HCT116 (cell line): ENCODE results near the gene PPM1H. TPM values are rescaled to one million over a fixed set of nuclear protein-coding genes. Genes with fewer than 3 reads are reported as not detected.

Experiments
- ATAC-seq: fragments of 200-7000 bp; cut with Tn5 transposase; 2 replicates; pipeline ENCODE4 v1.9.1; 2020; ENCODE audit warnings: mild to moderate bottlenecking, moderate library complexity
- BruUV-seq: library from RNA; stranded (reverse); fragments of 400-500 nt; replicated peaks from 2 replicates; lab custom pipeline; 2021; lab: Mats Ljungman, UMichigan
- CTCF ChIA-PET: fragments of 300-600 bp; sonication (Branson Sonifier 250); formaldehyde crosslinking; loops from one replicate; lab custom pipeline; 2021; ENCODE audit warnings: antibody characterized with exemption; lab: Charles Lee
- POLR2A ChIA-PET: fragments of 300-600, 350-600 bp; sonication (Branson Sonifier 250); formaldehyde crosslinking; loops from one replicate; lab custom pipeline; 2021; ENCODE audit warnings: antibody characterized with exemption; lab: Charles Lee
- RAD21 ChIA-PET, 2 experiments: fragments of 300-600 bp; sonication (Branson Sonifier 250); formaldehyde crosslinking; loops; one replicate each; lab custom pipeline; 2023; ENCODE audit warnings: low total read pairs in 2 of 2; ENCODE audit not compliant: uncharacterized antibody in 2 of 2, unreplicated experiment in 2 of 2, low non-redundant PET in 1 of 2; lab: Charles Lee
- DNase-seq: peaks from one replicate; pipeline ENCODE4 v3.0.0-alpha.2; 2010; ENCODE audit warnings: low read depth, low spot score
- H2AFZ ChIP-seq: fragments of 200-600 bp; shearing (Covaris generic), sonication (generic); 2 replicates; pipeline ENCODE4 v1.6.1; 2017; ENCODE audit warnings: low read depth, mixed run types, mixed read lengths, antibody characterized with exemption, low read length; ENCODE audit not compliant: poor library complexity, severe bottlenecking
- H3K27ac ChIP-seq: 2 replicates; pipeline ENCODE4 v1.5.1; 2012; ENCODE audit warnings: low read depth, low read length
- H3K27me3 ChIP-seq: fragments of 200-600 bp; sonication (generic); 2 replicates; pipeline ENCODE4 v1.6.1; 2016; ENCODE audit warnings: mixed run types, low read length, mixed read lengths; ENCODE audit not compliant: insufficient read depth
- H3K36me3 ChIP-seq, 2 experiments: fragments of 200-500 bp in 1 of 2; fragments of 200-600 bp in 1 of 2; sonication (Bioruptor generic) in 1 of 2; sonication (generic) in 1 of 2; 2 replicates each; pipeline versions ENCODE4 v1.5.1 to v1.6.1; 2014 to 2016; ENCODE audit warnings: low read length in 2 of 2, inconsistent platforms in 1 of 2, mixed read lengths in 1 of 2, mixed run types in 1 of 2; ENCODE audit not compliant: insufficient read depth in 2 of 2, control insufficient read depth in 1 of 2
- H3K4me1 ChIP-seq, 2 experiments: fragments of 200-600 bp in 1 of 2; sonication (generic) in 1 of 2; 2 replicates each; pipeline versions ENCODE4 v1.5.1 to v1.6.1; 2012 to 2017; ENCODE audit warnings: low read length in 2 of 2, inconsistent platforms in 1 of 2, mild to moderate bottlenecking in 1 of 2, mixed read lengths in 1 of 2, mixed run types in 1 of 2, moderate library complexity in 1 of 2; ENCODE audit not compliant: insufficient read depth in 2 of 2, control insufficient read depth in 1 of 2
- H3K4me2 ChIP-seq: fragments of 200-600 bp; sonication (generic); 2 replicates; pipeline ENCODE4 v1.6.1; 2017; ENCODE audit warnings: mixed run types, low read length, mixed read lengths
- H3K4me3 ChIP-seq, 2 experiments: fragments of 200-600 bp in 1 of 2; sonication (generic) in 1 of 2; replicated peaks in 1 of 2; 2 replicates each; pipeline ENCODE4 v1.5.1; 2011 to 2016; ENCODE audit warnings: low read length in 2 of 2, control low read depth in 1 of 2, low read depth in 1 of 2, mild to moderate bottlenecking in 1 of 2, mixed read lengths in 1 of 2, mixed run types in 1 of 2
- H3K79me2 ChIP-seq: fragments of 200-600 bp; sonication (generic); 2 replicates; pipeline ENCODE4 v1.6.1; 2017; ENCODE audit warnings: mild to moderate bottlenecking, mixed run types, low read length, moderate library complexity, mixed read lengths; ENCODE audit not compliant: insufficient read depth
- H3K9ac ChIP-seq: fragments of 200-600 bp; sonication (generic); 2 replicates; pipeline ENCODE4 v1.6.1; 2016; ENCODE audit warnings: low read length, mixed read lengths
- H3K9me2 ChIP-seq: fragments of 200-600 bp; sonication (generic), shearing (Covaris generic); 2 replicates; pipeline ENCODE4 v1.6.1; 2017; ENCODE audit warnings: mixed run types, mild to moderate bottlenecking, moderate library complexity; ENCODE audit not compliant: insufficient read depth
- H3K9me3 ChIP-seq, 2 experiments: fragments of 200-500 bp in 1 of 2; fragments of 200-600 bp in 1 of 2; sonication (Bioruptor generic) in 1 of 2; sonication (generic) in 1 of 2; 2 replicates each; pipeline ENCODE4 v1.6.1; 2014 to 2017; ENCODE audit warnings: low read length in 2 of 2, mixed read lengths in 2 of 2, inconsistent platforms in 1 of 2, low read depth in 1 of 2, mild to moderate bottlenecking in 1 of 2, mixed run types in 1 of 2, moderate library complexity in 1 of 2; ENCODE audit not compliant: control insufficient read depth in 1 of 2, insufficient read depth in 1 of 2
- H4K20me1 ChIP-seq: fragments of 200-600 bp; sonication (generic), shearing (Covaris generic); 2 replicates; pipeline ENCODE4 v1.6.1; 2017; ENCODE audit warnings: mixed run types, mild to moderate bottlenecking, moderate library complexity; ENCODE audit not compliant: insufficient read depth
- CBX3 ChIP-seq: IDR thresholded peaks from 2 replicates; pipeline ENCODE4 v1.6.1; 2012; ENCODE audit warnings: low read depth
- EGR1 ChIP-seq: IDR thresholded peaks from 2 replicates; pipeline ENCODE4 v1.6.1; 2012; ENCODE audit warnings: low read depth
- EZH2phosphoT487 ChIP-seq: fragments of 200-600 bp; IDR thresholded peaks from 2 replicates; pipeline ENCODE4 v1.6.1; 2018; ENCODE audit warnings: antibody characterized with exemption, borderline replicate concordance
- FOSL1 ChIP-seq: IDR thresholded peaks from 2 replicates; pipeline ENCODE4 v1.6.1; 2012; ENCODE audit warnings: low read depth
- JUND ChIP-seq: IDR thresholded peaks from 2 replicates; pipeline ENCODE4 v1.6.1; 2012
- POLR2A ChIP-seq: IDR thresholded peaks from 2 replicates; pipeline ENCODE4 v1.7.0; 2011; ENCODE audit warnings: borderline replicate concordance; ENCODE audit not compliant: insufficient read depth, insufficient read length; ENCODE audit errors: extremely low read depth
- RAD21 ChIP-seq: IDR thresholded peaks from 2 replicates; pipeline ENCODE4 v1.6.1; 2012; ENCODE audit warnings: low read depth, mild to moderate bottlenecking
- SIN3A ChIP-seq: IDR thresholded peaks from 2 replicates; pipeline ENCODE4 v1.6.1; 2012; ENCODE audit warnings: low read depth
- SRF ChIP-seq: IDR thresholded peaks from 2 replicates; pipeline ENCODE4 v1.6.1; 2012; ENCODE audit warnings: low read depth
- TCF7L2 ChIP-seq: IDR thresholded peaks from 2 replicates; pipeline ENCODE4 v1.7.0; 2011; ENCODE audit warnings: borderline replicate concordance, inconsistent platforms; ENCODE audit not compliant: insufficient read depth, insufficient read length; ENCODE audit errors: extremely low read depth
- YY1 ChIP-seq: IDR thresholded peaks from 2 replicates; pipeline ENCODE4 v1.6.1; 2011; ENCODE audit warnings: low read length, low read depth, moderate library complexity, mild to moderate bottlenecking; ENCODE audit not compliant: insufficient replicate concordance; ENCODE audit errors: extremely low read depth
- ZFX ChIP-seq: fragments of 450-650 bp; IDR thresholded peaks from 2 replicates; pipeline ENCODE4 v1.6.1; 2017
- ZNF274 ChIP-seq: fragments of 200-500 bp; sonication (Bioruptor generic); IDR thresholded peaks from 2 replicates; pipeline ENCODE4 v1.6.1; 2014; ENCODE audit warnings: mild to moderate bottlenecking, low read depth, low read length, inconsistent platforms
- intact Hi-C: fragments of 100-400 bp; cut with micrococcal nuclease; formaldehyde crosslinking; loops from 2 replicates; pipeline ENCODE4 v1.10.0; 2022
- total RNA-seq: library from RNA; stranded (reverse); gene quantifications from one replicate; pipeline ENCODE4 v1.2.1, GENCODE V29; 2021; ENCODE audit not compliant: unreplicated experiment
- TF ChIP-seq, protein P1 (sequence below): IDR thresholded peaks from 2 replicates; pipeline ENCODE4 v1.6.1; 2012
- TF ChIP-seq, protein P2 (sequence below): IDR thresholded peaks from 2 replicates; pipeline ENCODE4 v1.6.1; 2012; ENCODE audit warnings: low read depth
- TF ChIP-seq, protein P3 (sequence below): IDR thresholded peaks from 2 replicates; pipeline ENCODE4 v1.6.1; 2011; ENCODE audit warnings: mild to moderate bottlenecking, low read length, moderate library complexity; ENCODE audit not compliant: insufficient replicate concordance; ENCODE audit errors: extremely low read depth

PPM1H gene
- total RNA-seq, 1 experiment from 2014 or later = 8.0 TPM

DNA sequence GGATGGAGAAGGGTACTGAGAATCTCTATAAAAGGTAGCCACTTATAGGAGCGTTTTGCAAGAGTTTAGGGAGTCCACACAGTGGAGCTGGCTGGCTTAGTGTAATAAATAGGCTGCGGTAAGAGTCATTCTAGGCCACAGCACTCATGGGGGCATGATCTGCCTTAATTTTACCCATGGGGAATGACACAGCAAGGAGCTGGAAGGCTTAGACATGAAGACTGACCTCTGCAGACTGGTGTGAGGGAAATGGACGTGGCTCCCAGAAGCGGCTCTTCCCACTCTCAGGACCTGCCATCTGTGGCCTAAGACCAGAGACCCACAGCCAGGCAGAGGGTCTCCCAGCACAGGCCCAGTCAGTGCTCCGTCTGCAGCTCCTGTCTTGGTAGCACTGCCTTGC, 173.3 kb downstream of the PPM1H start:
- no peak overlapping the region for H3K4me3 ChIP-seq
- no peak overlapping the region for H3K4me2 ChIP-seq
- BruUV-seq = no TSS peak
- ATAC-seq (no peak), DNase-seq (no peak)
- no peaks in the 10 kb centered on the region for H3K9me2 ChIP-seq
- peaks cover 0 to 4% of the 10 kb centered on the region in 2 experiments; a peak in 2 of 4 replicates for H3K4me1 ChIP-seq
- no peaks in the 10 kb centered on the region for H3K36me3 ChIP-seq
- POLR2A ChIA-PET = no interaction called here
- CTCF ChIA-PET = no interaction called here
- no peaks in the 10 kb centered on the region for H3K27me3 ChIP-seq
- no peaks in the 10 kb centered on the region for H3K9me3 ChIP-seq
- H4K20me1 ChIP-seq = no peaks in the 10 kb centered on the region
- RAD21 ChIA-PET = interaction anchor here in 1 of 2 experiments (0.6 kb wide), 1 partner anchor 158 kb away, joined by 4 read pairs; no protein-coding TSS in a partner anchor
- H3K9ac ChIP-seq = no peak overlapping the region
- H3K79me2 ChIP-seq = no peaks in the 10 kb centered on the region
- intact Hi-C loops = no loop called here
- TF ChIP-seq EZH2phosphoT487 (no peak), ZNF274 (no peak), RAD21 (no peak), YY1 (no peak), FOSL1 (no peak), JUND (no peak), SIN3A (no peak), ZFX (no peak), EGR1 (no peak), CBX3 (no peak)
- TF ChIP-seq, protein P1, sequence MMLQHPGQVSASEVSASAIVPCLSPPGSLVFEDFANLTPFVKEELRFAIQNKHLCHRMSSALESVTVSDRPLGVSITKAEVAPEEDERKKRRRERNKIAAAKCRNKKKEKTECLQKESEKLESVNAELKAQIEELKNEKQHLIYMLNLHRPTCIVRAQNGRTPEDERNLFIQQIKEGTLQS = no peak
- no peak overlapping the region for H3K27ac ChIP-seq
- no peak overlapping the region for H2AFZ ChIP-seq

DNA sequence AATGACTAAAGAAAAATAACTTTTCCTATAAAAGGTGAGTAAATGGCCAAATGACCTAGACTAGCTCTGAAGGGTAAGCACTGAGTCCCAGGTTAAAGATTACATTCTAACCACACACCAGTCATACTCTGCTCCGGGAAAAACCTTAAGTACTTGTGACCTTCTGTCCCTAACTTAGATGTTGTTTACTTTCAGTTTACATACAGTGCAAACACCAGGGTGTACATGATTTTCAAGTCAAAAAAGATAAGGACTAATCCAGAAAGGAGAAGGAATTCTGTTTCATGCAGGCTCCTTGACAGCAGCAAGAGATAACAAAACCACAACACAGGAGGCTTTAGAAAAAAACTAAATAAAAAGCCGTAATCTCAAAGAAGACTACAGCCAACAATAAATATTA, 174.2 kb downstream of the PPM1H start:
- RAD21 ChIA-PET = no interaction called here
- CTCF ChIA-PET = no interaction called here
- ATAC-seq (no peak), DNase-seq (no peak)
- intact Hi-C loops = no loop called here
- Histone ChIP-seq H3K9ac (no peak overlapping the region), H3K9me3 (no peaks in the 10 kb centered on the region), H2AFZ (no peak overlapping the region), H4K20me1 (no peaks in the 10 kb centered on the region), H3K27ac (no peak overlapping the region), H3K36me3 (no peaks in the 10 kb centered on the region), H3K79me2 (no peaks in the 10 kb centered on the region), H3K4me2 (no peak overlapping the region), H3K27me3 (no peaks in the 10 kb centered on the region), H3K9me2 (no peaks in the 10 kb centered on the region), H3K4me1 (peaks cover 0 to 4% of the 10 kb centered on the region in 2 experiments; a peak in 2 of 4 replicates), H3K4me3 (no peak overlapping the region)
- POLR2A ChIA-PET = no interaction called here
- no TSS peak for BruUV-seq
- TF ChIP-seq, protein P2, sequence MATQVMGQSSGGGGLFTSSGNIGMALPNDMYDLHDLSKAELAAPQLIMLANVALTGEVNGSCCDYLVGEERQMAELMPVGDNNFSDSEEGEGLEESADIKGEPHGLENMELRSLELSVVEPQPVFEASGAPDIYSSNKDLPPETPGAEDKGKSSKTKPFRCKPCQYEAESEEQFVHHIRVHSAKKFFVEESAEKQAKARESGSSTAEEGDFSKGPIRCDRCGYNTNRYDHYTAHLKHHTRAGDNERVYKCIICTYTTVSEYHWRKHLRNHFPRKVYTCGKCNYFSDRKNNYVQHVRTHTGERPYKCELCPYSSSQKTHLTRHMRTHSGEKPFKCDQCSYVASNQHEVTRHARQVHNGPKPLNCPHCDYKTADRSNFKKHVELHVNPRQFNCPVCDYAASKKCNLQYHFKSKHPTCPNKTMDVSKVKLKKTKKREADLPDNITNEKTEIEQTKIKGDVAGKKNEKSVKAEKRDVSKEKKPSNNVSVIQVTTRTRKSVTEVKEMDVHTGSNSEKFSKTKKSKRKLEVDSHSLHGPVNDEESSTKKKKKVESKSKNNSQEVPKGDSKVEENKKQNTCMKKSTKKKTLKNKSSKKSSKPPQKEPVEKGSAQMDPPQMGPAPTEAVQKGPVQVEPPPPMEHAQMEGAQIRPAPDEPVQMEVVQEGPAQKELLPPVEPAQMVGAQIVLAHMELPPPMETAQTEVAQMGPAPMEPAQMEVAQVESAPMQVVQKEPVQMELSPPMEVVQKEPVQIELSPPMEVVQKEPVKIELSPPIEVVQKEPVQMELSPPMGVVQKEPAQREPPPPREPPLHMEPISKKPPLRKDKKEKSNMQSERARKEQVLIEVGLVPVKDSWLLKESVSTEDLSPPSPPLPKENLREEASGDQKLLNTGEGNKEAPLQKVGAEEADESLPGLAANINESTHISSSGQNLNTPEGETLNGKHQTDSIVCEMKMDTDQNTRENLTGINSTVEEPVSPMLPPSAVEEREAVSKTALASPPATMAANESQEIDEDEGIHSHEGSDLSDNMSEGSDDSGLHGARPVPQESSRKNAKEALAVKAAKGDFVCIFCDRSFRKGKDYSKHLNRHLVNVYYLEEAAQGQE = no peak
- TF ChIP-seq FOSL1 = no peak
- TF ChIP-seq ZNF274 = no peak
- TF ChIP-seq RAD21 = no peak
- TF ChIP-seq EZH2phosphoT487 = no peak
- no peak for TF ChIP-seq JUND
- no peak for TF ChIP-seq TCF7L2
- TF ChIP-seq, protein P3, sequence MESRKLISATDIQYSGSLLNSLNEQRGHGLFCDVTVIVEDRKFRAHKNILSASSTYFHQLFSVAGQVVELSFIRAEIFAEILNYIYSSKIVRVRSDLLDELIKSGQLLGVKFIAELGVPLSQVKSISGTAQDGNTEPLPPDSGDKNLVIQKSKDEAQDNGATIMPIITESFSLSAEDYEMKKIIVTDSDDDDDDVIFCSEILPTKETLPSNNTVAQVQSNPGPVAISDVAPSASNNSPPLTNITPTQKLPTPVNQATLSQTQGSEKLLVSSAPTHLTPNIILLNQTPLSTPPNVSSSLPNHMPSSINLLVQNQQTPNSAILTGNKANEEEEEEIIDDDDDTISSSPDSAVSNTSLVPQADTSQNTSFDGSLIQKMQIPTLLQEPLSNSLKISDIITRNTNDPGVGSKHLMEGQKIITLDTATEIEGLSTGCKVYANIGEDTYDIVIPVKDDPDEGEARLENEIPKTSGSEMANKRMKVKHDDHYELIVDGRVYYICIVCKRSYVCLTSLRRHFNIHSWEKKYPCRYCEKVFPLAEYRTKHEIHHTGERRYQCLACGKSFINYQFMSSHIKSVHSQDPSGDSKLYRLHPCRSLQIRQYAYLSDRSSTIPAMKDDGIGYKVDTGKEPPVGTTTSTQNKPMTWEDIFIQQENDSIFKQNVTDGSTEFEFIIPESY = no peak
- no peak for TF ChIP-seq SRF
- no peak for TF ChIP-seq POLR2A
